WTC11 (cell line): ENCODE results near the gene CRYBG3.

Experiments used
- ATF2 ChIP-seq: sonication (generic); formaldehyde crosslinking; IDR thresholded peaks from 2 replicates; pipeline ENCODE4 v1.8.1; 2022; ENCODE audit warnings: low read depth, missing genetic modification reagents, borderline replicate concordance
- CBFB ChIP-seq: sonication (generic); formaldehyde crosslinking; IDR thresholded peaks from 2 replicates; pipeline ENCODE4 v1.8.1; 2022; ENCODE audit warnings: mild to moderate bottlenecking, low read depth, missing genetic modification reagents
- EMX1 ChIP-seq: fragments of 250-450 bp; sonication (Bioruptor Pico); IDR thresholded peaks from 2 replicates; pipeline ENCODE4 v1.8.0; 2021; ENCODE audit warnings: mild to moderate bottlenecking
- MLX ChIP-seq: sonication (generic); formaldehyde crosslinking; IDR thresholded peaks from 2 replicates; pipeline ENCODE4 v1.8.1; 2023; ENCODE audit warnings: mild to moderate bottlenecking, missing genetic modification reagents, moderate library complexity
- NFATC4 ChIP-seq: fragments of 250-450 bp; sonication (Bioruptor Pico); IDR thresholded peaks from 2 replicates; pipeline ENCODE4 v1.9.0; 2021; ENCODE audit warnings: mild to moderate bottlenecking
- NR1H2 ChIP-seq: sonication (generic); formaldehyde crosslinking; IDR thresholded peaks from 2 replicates; pipeline ENCODE4 v1.9.0; 2021; ENCODE audit warnings: mild to moderate bottlenecking, moderate library complexity, missing genetic modification reagents
- SMAD4 ChIP-seq: sonication (generic); formaldehyde crosslinking; IDR thresholded peaks from 2 replicates; pipeline ENCODE4 v1.8.0; 2022; ENCODE audit warnings: mild to moderate bottlenecking, missing genetic modification reagents
- USF2 ChIP-seq: sonication (generic); formaldehyde crosslinking; IDR thresholded peaks from 2 replicates; pipeline ENCODE4 v1.8.1; 2023; ENCODE audit warnings: mild to moderate bottlenecking, missing genetic modification reagents, moderate library complexity
- TF ChIP-seq, protein P1 (sequence below): fragments of 200-600 bp; IDR thresholded peaks from 2 replicates; pipeline ENCODE4 v1.8.0; 2022; ENCODE audit warnings: antibody characterized with exemption
- TF ChIP-seq, protein P2 (sequence below): sonication (generic); formaldehyde crosslinking; conservative IDR thresholded peaks from 2 replicates; pipeline ENCODE4 v1.8.1; 2023; ENCODE audit warnings: mild to moderate bottlenecking, low read depth, missing genetic modification reagents, moderate library complexity
- TF ChIP-seq, protein P3 (sequence below): sonication (generic); formaldehyde crosslinking; IDR thresholded peaks from 2 replicates; pipeline ENCODE4 v1.8.0; 2023; ENCODE audit warnings: missing genetic modification reagents
- TF ChIP-seq, protein P4 (sequence below): sonication (generic); formaldehyde crosslinking; IDR thresholded peaks from 2 replicates; pipeline ENCODE4 v1.8.0; 2022; ENCODE audit warnings: mild to moderate bottlenecking, missing genetic modification reagents

DNA sequence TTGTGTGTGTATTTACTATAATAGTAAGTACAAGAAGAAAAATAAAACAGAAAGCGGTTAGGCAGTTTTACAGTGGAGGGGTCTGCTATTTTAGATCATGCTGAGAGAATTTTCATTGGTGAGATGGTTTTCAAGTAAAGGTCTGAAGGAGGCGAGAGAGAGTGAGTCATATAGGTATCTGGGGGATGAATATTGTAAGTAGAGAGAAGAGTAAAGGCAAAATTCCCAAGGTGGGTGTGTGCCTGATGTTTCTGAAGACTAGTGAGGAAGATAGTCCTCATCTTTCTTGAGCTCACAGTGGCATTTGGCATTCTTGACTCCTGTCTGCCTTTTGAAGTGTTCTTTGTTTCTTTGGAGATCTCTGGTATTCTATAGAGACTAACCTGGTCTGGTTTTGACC, 38.6 kb downstream of the CRYBG3 start:
- TF ChIP-seq, protein P1, sequence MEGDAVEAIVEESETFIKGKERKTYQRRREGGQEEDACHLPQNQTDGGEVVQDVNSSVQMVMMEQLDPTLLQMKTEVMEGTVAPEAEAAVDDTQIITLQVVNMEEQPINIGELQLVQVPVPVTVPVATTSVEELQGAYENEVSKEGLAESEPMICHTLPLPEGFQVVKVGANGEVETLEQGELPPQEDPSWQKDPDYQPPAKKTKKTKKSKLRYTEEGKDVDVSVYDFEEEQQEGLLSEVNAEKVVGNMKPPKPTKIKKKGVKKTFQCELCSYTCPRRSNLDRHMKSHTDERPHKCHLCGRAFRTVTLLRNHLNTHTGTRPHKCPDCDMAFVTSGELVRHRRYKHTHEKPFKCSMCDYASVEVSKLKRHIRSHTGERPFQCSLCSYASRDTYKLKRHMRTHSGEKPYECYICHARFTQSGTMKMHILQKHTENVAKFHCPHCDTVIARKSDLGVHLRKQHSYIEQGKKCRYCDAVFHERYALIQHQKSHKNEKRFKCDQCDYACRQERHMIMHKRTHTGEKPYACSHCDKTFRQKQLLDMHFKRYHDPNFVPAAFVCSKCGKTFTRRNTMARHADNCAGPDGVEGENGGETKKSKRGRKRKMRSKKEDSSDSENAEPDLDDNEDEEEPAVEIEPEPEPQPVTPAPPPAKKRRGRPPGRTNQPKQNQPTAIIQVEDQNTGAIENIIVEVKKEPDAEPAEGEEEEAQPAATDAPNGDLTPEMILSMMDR, result no peak
- no peak for TF ChIP-seq MLX (CRISPR knock-in tag)
- no peak for TF ChIP-seq EMX1 (CRISPR knock-in tag)
- no peak for TF ChIP-seq USF2
- TF ChIP-seq CBFB, result no peak
- TF ChIP-seq SMAD4 (CRISPR knock-in tag), result no peak
- TF ChIP-seq, protein P2, sequence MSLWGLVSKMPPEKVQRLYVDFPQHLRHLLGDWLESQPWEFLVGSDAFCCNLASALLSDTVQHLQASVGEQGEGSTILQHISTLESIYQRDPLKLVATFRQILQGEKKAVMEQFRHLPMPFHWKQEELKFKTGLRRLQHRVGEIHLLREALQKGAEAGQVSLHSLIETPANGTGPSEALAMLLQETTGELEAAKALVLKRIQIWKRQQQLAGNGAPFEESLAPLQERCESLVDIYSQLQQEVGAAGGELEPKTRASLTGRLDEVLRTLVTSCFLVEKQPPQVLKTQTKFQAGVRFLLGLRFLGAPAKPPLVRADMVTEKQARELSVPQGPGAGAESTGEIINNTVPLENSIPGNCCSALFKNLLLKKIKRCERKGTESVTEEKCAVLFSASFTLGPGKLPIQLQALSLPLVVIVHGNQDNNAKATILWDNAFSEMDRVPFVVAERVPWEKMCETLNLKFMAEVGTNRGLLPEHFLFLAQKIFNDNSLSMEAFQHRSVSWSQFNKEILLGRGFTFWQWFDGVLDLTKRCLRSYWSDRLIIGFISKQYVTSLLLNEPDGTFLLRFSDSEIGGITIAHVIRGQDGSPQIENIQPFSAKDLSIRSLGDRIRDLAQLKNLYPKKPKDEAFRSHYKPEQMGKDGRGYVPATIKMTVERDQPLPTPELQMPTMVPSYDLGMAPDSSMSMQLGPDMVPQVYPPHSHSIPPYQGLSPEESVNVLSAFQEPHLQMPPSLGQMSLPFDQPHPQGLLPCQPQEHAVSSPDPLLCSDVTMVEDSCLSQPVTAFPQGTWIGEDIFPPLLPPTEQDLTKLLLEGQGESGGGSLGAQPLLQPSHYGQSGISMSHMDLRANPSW (CRISPR knock-in tag), result no peak
- TF ChIP-seq, protein P3, sequence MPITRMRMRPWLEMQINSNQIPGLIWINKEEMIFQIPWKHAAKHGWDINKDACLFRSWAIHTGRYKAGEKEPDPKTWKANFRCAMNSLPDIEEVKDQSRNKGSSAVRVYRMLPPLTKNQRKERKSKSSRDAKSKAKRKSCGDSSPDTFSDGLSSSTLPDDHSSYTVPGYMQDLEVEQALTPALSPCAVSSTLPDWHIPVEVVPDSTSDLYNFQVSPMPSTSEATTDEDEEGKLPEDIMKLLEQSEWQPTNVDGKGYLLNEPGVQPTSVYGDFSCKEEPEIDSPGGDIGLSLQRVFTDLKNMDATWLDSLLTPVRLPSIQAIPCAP (CRISPR knock-in tag), result no peak
- TF ChIP-seq NFATC4 (CRISPR knock-in tag), result no peak
- TF ChIP-seq, protein P4, sequence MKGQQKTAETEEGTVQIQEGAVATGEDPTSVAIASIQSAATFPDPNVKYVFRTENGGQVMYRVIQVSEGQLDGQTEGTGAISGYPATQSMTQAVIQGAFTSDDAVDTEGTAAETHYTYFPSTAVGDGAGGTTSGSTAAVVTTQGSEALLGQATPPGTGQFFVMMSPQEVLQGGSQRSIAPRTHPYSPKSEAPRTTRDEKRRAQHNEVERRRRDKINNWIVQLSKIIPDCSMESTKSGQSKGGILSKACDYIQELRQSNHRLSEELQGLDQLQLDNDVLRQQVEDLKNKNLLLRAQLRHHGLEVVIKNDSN (CRISPR knock-in tag), result no peak
- no peak for TF ChIP-seq ATF2 (CRISPR knock-in tag)
- no peak for TF ChIP-seq NR1H2 (CRISPR knock-in tag)
